ENCODE results near the gene CCSER1.

CCSER1 gene

GRCh38 chr4:90951037-90951436, 823.8 kb downstream of the CCSER1 start:
- Histone ChIP-seq H3K9me3 (ENCODE audit: control insufficient read depth, insufficient read depth, low read length) (no peaks in the 10 kb centered on the region), H3F3A (ENCODE audit: control insufficient read depth, insufficient read depth) (no peaks in the 10 kb centered on the region), H3K4me1 (ENCODE audit: control insufficient read depth, low read length) (no peaks in the 10 kb centered on the region), H3K9me2 (replicated peaks; ENCODE audit: control insufficient read depth, low read length) (no peaks in the 10 kb centered on the region), H3K36me3 (ENCODE audit: control insufficient read depth, low read length) (no peaks in the 10 kb centered on the region), H4K20me1 (ENCODE audit: control insufficient read depth, insufficient read depth, low read depth, low read length) (no peaks in the 10 kb centered on the region), H3K27ac (ENCODE audit: low read depth, low read length) (no peak overlapping the region), H3K4me3 (ENCODE audit: low read length) (no peak overlapping the region), H3K4me2 (ENCODE audit: low read length) (no peak overlapping the region), H3K79me2 (ENCODE audit: control insufficient read depth, low read length) (no peaks in the 10 kb centered on the region), H3K27me3 (ENCODE audit: control insufficient read depth, low read length) (no peaks in the 10 kb centered on the region)
- TF ChIP-seq, protein P1, sequence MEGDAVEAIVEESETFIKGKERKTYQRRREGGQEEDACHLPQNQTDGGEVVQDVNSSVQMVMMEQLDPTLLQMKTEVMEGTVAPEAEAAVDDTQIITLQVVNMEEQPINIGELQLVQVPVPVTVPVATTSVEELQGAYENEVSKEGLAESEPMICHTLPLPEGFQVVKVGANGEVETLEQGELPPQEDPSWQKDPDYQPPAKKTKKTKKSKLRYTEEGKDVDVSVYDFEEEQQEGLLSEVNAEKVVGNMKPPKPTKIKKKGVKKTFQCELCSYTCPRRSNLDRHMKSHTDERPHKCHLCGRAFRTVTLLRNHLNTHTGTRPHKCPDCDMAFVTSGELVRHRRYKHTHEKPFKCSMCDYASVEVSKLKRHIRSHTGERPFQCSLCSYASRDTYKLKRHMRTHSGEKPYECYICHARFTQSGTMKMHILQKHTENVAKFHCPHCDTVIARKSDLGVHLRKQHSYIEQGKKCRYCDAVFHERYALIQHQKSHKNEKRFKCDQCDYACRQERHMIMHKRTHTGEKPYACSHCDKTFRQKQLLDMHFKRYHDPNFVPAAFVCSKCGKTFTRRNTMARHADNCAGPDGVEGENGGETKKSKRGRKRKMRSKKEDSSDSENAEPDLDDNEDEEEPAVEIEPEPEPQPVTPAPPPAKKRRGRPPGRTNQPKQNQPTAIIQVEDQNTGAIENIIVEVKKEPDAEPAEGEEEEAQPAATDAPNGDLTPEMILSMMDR (IDR thresholded peaks at IDR 0.05; ENCODE audit: low read depth, low read length, poor library complexity, severe bottlenecking) = no peak

DNA sequence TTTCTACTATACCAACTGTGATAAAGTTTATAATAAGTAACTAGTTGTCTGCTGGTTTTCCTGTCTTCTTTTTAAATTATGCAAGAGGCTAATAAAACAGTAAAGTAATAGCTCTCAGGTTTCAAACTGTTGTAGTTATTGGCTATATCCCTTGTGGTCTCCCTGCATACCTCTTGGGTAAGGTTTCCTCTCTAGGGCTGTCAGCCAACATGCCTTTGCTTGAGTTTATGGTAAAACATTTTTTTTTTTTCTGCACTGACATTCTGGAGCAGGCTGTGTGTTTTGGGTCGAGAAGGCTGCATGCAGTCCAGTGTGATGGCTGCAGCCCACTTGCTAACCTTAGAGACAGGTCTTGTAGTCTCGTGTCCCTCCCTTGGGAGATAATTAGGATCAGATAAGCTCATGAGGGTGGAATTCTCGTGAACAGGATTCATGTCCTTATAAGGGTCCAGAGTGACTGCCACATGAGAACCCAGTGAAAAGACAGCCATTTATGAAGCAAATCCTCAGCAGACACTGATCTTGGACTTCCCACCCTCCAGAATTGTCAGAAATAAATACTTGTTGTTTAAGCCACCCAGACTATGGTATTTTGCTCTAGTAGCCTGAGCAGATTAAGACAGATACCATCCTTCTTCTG, 831.2 kb downstream of the CCSER1 start:
- Histone ChIP-seq H3K4me2 (ENCODE audit: low read length) (no peak overlapping the region), H3K36me3 (ENCODE audit: control insufficient read depth, low read length) (no peaks in the 10 kb centered on the region), H3K4me1 (ENCODE audit: control insufficient read depth, low read length) (no peaks in the 10 kb centered on the region), H4K20me1 (ENCODE audit: control insufficient read depth, insufficient read depth, low read depth, low read length) (no peaks in the 10 kb centered on the region), H3K27me3 (ENCODE audit: control insufficient read depth, low read length) (no peaks in the 10 kb centered on the region), H3K9me3 (ENCODE audit: control insufficient read depth, insufficient read depth, low read length) (no peaks in the 10 kb centered on the region), H3K9me2 (replicated peaks; ENCODE audit: control insufficient read depth, low read length) (no peaks in the 10 kb centered on the region), H3K4me3 (ENCODE audit: low read length) (no peak overlapping the region), H3K79me2 (ENCODE audit: control insufficient read depth, low read length) (no peaks in the 10 kb centered on the region), H3K27ac (ENCODE audit: low read depth, low read length) (no peak overlapping the region), H3F3A (ENCODE audit: control insufficient read depth, insufficient read depth) (no peaks in the 10 kb centered on the region)
- TF ChIP-seq, protein P1 (IDR thresholded peaks at IDR 0.05; ENCODE audit: low read depth, low read length, poor library complexity, severe bottlenecking) = no peak
- no peak for TF ChIP-seq EZH2phosphoT487 (IDR thresholded peaks at IDR 0.05; ENCODE audit: borderline replicate concordance, low read length)

- H3K4me3 ChIP-seq (ENCODE audit: low read length) = no peak overlapping the region
- no peaks in the 10 kb centered on the region for H3K9me2 ChIP-seq (replicated peaks; ENCODE audit: control insufficient read depth, low read length)
- no peaks in the 10 kb centered on the region for H3K4me1 ChIP-seq (ENCODE audit: control insufficient read depth, low read length)
- no peaks in the 10 kb centered on the region for H3K36me3 ChIP-seq (ENCODE audit: control insufficient read depth, low read length)
- no peaks in the 10 kb centered on the region for H3K9me3 ChIP-seq (ENCODE audit: control insufficient read depth, insufficient read depth, low read length)
- no peak overlapping the region for H3K4me2 ChIP-seq (ENCODE audit: low read length)
- H3F3A ChIP-seq (ENCODE audit: control insufficient read depth, insufficient read depth) = no peaks in the 10 kb centered on the region
- no peaks in the 10 kb centered on the region for H4K20me1 ChIP-seq (ENCODE audit: control insufficient read depth, insufficient read depth, low read depth, low read length)
- H3K27ac ChIP-seq (ENCODE audit: low read depth, low read length) = no peak overlapping the region
- no peaks in the 10 kb centered on the region for H3K27me3 ChIP-seq (ENCODE audit: control insufficient read depth, low read length)
- no peak for TF ChIP-seq EZH2phosphoT487 (IDR thresholded peaks at IDR 0.05; ENCODE audit: borderline replicate concordance, low read length)
- TF ChIP-seq, protein P1 (IDR thresholded peaks at IDR 0.05; ENCODE audit: low read depth, low read length, poor library complexity, severe bottlenecking) = no peak
- H3K79me2 ChIP-seq (ENCODE audit: control insufficient read depth, low read length) = no peaks in the 10 kb centered on the region
Observed at GRCh38 chr4:90960433-90960832, 833.2 kb downstream of the CCSER1 start.
